Spleen (tissue), 11 donors: Measurements from ENCODE around the gene XPR1. TPM values are rescaled to one million over a fixed set of nuclear protein-coding genes. Genes with fewer than 3 reads are reported as not detected.

Experiments
- DNase-seq: peaks from one replicate; pipeline ENCODE4 v3.0.0-alpha.2; 2020
- H3K27ac ChIP-seq, 8 donors: fragments of 200-600 bp; sonication (generic) in 7 of 8; 1 replicate in 4 of 8; 2 replicates in 4 of 8; pipeline versions ENCODE4 v1.5.0 to v1.8.0; 2016 to 2021; ENCODE audit warnings: inconsistent platforms in 4 of 8, mild to moderate bottlenecking in 4 of 8, moderate library complexity in 1 of 8
- H3K27me3 ChIP-seq, 7 donors: fragments of 200-600 bp; sonication (generic) in 6 of 7; replicated peaks in 1 of 7; 1 replicate in 4 of 7; 2 replicates in 3 of 7; pipeline versions ENCODE4 v1.5.0 to v1.8.0; 2016 to 2021; ENCODE audit warnings: inconsistent platforms in 3 of 7, mild to moderate bottlenecking in 1 of 7
- H3K36me3 ChIP-seq, 6 donors: fragments of 200-600 bp; sonication (generic) in 5 of 6; 1 replicate in 4 of 6; 2 replicates in 2 of 6; pipeline versions ENCODE4 v1.5.0 to v1.8.0; 2016 to 2021; ENCODE audit warnings: inconsistent platforms in 2 of 6
- H3K4me1 ChIP-seq, 6 donors: fragments of 200-600 bp; sonication (generic) in 5 of 6; 1 replicate in 3 of 6; 2 replicates in 3 of 6; pipeline versions ENCODE4 v1.5.0 to v1.8.0; 2016 to 2021; ENCODE audit warnings: inconsistent platforms in 3 of 6
- H3K4me3 ChIP-seq, 8 donors: fragments of 200-600 bp; sonication (generic) in 7 of 8; 1 replicate in 4 of 8; 2 replicates in 4 of 8; pipeline versions ENCODE4 v1.5.0 to v1.8.0; 2016 to 2021; ENCODE audit warnings: inconsistent platforms in 4 of 8, mild to moderate bottlenecking in 4 of 8, moderate library complexity in 2 of 8
- H3K9me3 ChIP-seq, 8 donors: fragments of 200-600 bp; sonication (generic) in 7 of 8; 1 replicate in 4 of 8; 2 replicates in 4 of 8; pipeline versions ENCODE4 v1.5.0 to v1.8.0; 2016 to 2021; ENCODE audit warnings: inconsistent platforms in 4 of 8
- POLR2A ChIP-seq, 3 donors: fragments of 450-650 bp; IDR thresholded peaks; one replicate each; pipeline ENCODE4 v1.5.1; 2017; ENCODE audit warnings: antibody characterized with exemption in 3 of 3, mild to moderate bottlenecking in 1 of 3
- POLR2AphosphoS5 ChIP-seq, 3 donors: sonication (generic); formaldehyde crosslinking; IDR thresholded peaks; one replicate each; pipeline ENCODE4 v1.5.1; 2017; ENCODE audit warnings: antibody characterized with exemption in 3 of 3
- WGBS, 5 donors: extraction: QIAGEN DNeasy Blood & Tissue Kit in 3 of 5; methylation state at CpG; one replicate each; pipeline versions ENCODE4 v1.1.5 to v1.1.7; 2013 to 2018; 5-methylcytosine and 5-hydroxymethylcytosine counted together
- intact Hi-C: fragments of 100-400 bp; cut with DNase I; formaldehyde crosslinking; loops from one replicate; pipeline ENCODE4 v1.15.0; 2023; ENCODE audit warnings: low total_unique reads
- polyA plus RNA-seq, 3 donors: library from polyadenylated mRNA; stranded (reverse); fragments of 200-250 nt; gene quantifications; one replicate each; pipeline ENCODE4 v1.2.1, GENCODE V29; 2013
- total RNA-seq, 7 donors: library from RNA; depleted of rRNA in 3 of 7; stranded (reverse); fragments of >200 nt in 3 of 7; fragmentation: NEBNext Ultra II Directional in 4 of 7; extraction: Animal tissue kit (Norgen Biotek cat#: 25700) in 4 of 7; gene quantifications; one replicate each; pipeline versions ENCODE4 v1.1.0 to v1.2.1, GENCODE V29; 2016 to 2021
- TF ChIP-seq, protein P1 (sequence below), 11 experiments: fragments of 200-600 bp in 7 of 11; fragments of 450-650 bp in 4 of 11; sonication (generic) in 4 of 11; IDR thresholded peaks in 8 of 11; conservative IDR thresholded peaks in 3 of 11; 1 replicate in 7 of 11; 2 replicates in 4 of 11; pipeline versions ENCODE4 v1.4.0 to v1.8.0; 2016 to 2021; ENCODE audit warnings: antibody characterized with exemption in 11 of 11, inconsistent platforms in 4 of 11, mild to moderate bottlenecking in 1 of 11
- donor health status: healthy with polysubstance abuse.
- donor health status: DM: no; HTN: no; CAD: no; lungs with moderate emphysema.
- donor health status: DM: no; HTN: no; CAD: no.
- donor health status: Bipolar disorder and iron deficiency.
- donor health status: healthy.
- donor health status: DM: no; HTN: no; CAD: no.
- donor health status: DM: yes; HTN: yes; CAD: no.

XPR1 gene
- total and polyA plus RNA-seq, 10 donors, result 2.3 to 26.8 (median 18.1) TPM

DNA sequence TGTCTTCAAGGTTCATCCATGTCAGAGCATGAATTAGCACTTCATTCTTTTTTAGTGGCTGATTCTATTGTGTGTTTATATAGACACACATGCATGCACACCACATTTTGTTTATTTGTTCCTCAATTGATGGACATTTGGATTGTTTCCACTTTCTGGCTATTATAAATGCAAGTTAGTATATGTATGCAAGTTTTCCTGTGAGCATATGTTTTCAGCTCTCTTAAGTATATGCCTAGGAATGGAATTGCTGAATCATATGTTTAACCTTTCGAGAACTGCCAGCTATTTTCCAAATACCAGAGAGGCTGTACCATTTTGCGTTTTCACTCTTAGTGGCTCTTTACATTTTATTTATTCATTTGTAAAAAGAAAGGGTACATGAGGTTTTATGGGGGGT, 171.0 kb downstream of the XPR1 start:
- WGBS, 5 donors, result 96 to 100% (median 98%) methylated on average over 2 of the region's 2 CpGs
- intact Hi-C loops, result no loop called here
- Histone ChIP-seq H3K27ac (no peak overlapping the region), H3K9me3 (no peaks in the 10 kb centered on the region), H3K4me3 (no peak overlapping the region), H3K36me3 (peaks cover 0 to 32% (median 2%) of the 10 kb centered on the region in 6 donors), H3K27me3 (no peaks in the 10 kb centered on the region), H3K4me1 (peaks cover 0 to 2% (median 0%) of the 10 kb centered on the region in 6 donors)
- TF ChIP-seq POLR2AphosphoS5 (IDR thresholded peaks at IDR 0.05) (no peak), POLR2A (IDR thresholded peaks at IDR 0.05) (no peak)
- TF ChIP-seq, protein P1, sequence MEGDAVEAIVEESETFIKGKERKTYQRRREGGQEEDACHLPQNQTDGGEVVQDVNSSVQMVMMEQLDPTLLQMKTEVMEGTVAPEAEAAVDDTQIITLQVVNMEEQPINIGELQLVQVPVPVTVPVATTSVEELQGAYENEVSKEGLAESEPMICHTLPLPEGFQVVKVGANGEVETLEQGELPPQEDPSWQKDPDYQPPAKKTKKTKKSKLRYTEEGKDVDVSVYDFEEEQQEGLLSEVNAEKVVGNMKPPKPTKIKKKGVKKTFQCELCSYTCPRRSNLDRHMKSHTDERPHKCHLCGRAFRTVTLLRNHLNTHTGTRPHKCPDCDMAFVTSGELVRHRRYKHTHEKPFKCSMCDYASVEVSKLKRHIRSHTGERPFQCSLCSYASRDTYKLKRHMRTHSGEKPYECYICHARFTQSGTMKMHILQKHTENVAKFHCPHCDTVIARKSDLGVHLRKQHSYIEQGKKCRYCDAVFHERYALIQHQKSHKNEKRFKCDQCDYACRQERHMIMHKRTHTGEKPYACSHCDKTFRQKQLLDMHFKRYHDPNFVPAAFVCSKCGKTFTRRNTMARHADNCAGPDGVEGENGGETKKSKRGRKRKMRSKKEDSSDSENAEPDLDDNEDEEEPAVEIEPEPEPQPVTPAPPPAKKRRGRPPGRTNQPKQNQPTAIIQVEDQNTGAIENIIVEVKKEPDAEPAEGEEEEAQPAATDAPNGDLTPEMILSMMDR (IDR thresholded peaks at IDR 0.05 in 8 of 11, conservative IDR thresholded peaks at IDR 0.05 in 3 of 11), result no peak
- no peak for DNase-seq

DNA sequence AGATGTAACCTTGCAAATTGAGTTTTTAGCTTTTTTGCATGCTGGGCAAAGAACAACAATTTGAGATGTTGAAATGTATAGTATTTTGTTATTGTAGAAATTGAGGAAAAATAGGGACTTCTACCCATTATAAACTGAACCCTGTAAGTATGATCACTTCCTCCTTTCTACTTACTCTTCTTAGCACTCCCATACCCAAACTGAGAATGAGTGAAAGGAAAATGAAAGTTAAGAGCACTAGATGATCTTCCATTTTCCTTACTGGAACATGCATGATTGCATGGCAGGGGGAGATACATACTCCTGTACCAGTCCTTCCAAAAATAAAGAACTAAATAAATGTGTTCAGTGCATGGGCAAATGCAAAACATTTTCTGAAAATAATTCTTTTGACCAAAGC, 173.5 kb downstream of the XPR1 start:
- Histone ChIP-seq H3K27ac (no peak overlapping the region), H3K9me3 (no peaks in the 10 kb centered on the region), H3K4me1 (peaks cover 0 to 2% (median 0%) of the 10 kb centered on the region in 6 donors), H3K27me3 (no peaks in the 10 kb centered on the region), H3K36me3 (peaks cover 0 to 48% (median 2%) of the 10 kb centered on the region in 6 donors), H3K4me3 (no peak overlapping the region)
- TF ChIP-seq, protein P1 (IDR thresholded peaks at IDR 0.05 in 8 of 11, conservative IDR thresholded peaks at IDR 0.05 in 3 of 11), result no peak
- TF ChIP-seq POLR2AphosphoS5 (IDR thresholded peaks at IDR 0.05) (no peak), POLR2A (IDR thresholded peaks at IDR 0.05) (no peak)
- no peak for DNase-seq
- intact Hi-C loops, result no loop called here

DNA sequence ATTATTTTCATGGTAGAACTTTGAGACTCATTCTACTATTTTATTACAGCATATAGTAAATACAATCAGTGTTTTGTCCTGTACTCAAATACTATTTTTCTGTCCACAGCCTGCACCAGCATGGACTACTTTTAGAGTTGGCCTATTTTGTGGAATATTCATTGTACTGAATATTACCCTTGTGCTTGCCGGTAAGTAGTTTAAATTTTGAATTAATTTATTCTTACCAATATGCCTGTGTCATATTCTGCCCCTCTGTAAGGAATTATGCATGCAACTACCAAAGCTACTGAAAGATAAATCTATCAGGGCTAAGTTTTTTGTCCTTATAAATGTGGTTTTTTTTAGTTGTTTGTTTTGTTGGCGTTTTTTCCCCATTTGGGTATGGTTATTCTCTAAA, 179.5 kb downstream of the XPR1 start:
- TF ChIP-seq POLR2AphosphoS5 (IDR thresholded peaks at IDR 0.05) (no peak), POLR2A (IDR thresholded peaks at IDR 0.05) (no peak)
- TF ChIP-seq, protein P1 (IDR thresholded peaks at IDR 0.05 in 8 of 11, conservative IDR thresholded peaks at IDR 0.05 in 3 of 11), result no peak
- WGBS, 5 donors, result 93 to 97% (median 95%) methylated on average over 2 of the region's 2 CpGs

DNA sequence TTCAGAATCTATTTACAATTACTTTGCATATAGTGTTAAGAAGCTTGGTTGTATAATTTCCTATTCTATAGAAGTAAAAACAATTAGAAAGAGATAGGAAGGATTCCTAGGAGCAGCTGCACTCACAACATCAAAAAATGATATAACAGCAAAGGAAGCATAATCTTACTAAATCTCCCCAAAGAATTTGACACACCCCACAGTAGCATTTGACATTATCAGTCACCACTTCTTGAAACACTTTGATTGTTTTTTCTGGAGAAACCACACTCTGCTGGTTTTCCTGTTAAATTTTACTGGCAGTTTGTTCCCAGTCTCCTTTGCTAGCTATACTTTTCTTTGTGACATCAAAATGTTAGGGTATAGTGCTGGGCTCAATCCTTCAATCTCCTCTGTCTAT, 180.1 kb downstream of the XPR1 start:
- TF ChIP-seq POLR2AphosphoS5 (IDR thresholded peaks at IDR 0.05) (no peak), POLR2A (IDR thresholded peaks at IDR 0.05) (no peak)
- TF ChIP-seq, protein P1 (IDR thresholded peaks at IDR 0.05 in 8 of 11, conservative IDR thresholded peaks at IDR 0.05 in 3 of 11), result no peak
- peaks cover 0 to 67% (median 13%) of the 10 kb centered on the region in 6 donors for H3K36me3 ChIP-seq
- H3K9me3 ChIP-seq, result no peaks in the 10 kb centered on the region
- H3K4me3 ChIP-seq, result no peak overlapping the region
- H3K27ac ChIP-seq, result no peak overlapping the region
- intact Hi-C loops, result no loop called here
- H3K27me3 ChIP-seq, result no peaks in the 10 kb centered on the region
- no peak for DNase-seq
- no peaks in the 10 kb centered on the region for H3K4me1 ChIP-seq

More for the DNA sequence above, 179.5 kb downstream of the XPR1 start:
- Histone ChIP-seq H3K36me3 (peaks cover 0 to 73% (median 13%) of the 10 kb centered on the region in 6 donors), H3K27me3 (no peaks in the 10 kb centered on the region), H3K27ac (no peak overlapping the region), H3K4me1 (no peaks in the 10 kb centered on the region), H3K9me3 (no peaks in the 10 kb centered on the region), H3K4me3 (no peak overlapping the region)
- intact Hi-C loops, result no loop called here
- no peak for DNase-seq
